GM23338 (cell line): Measurements from ENCODE around the gene MYO16.

Source experiments
- CREB1 ChIP-seq: fragments of 250-450 bp; sonication (Bioruptor Pico); IDR thresholded peaks from 2 replicates; pipeline ENCODE4 v1.5.0; 2020; ENCODE audit warnings: low read depth, mild to moderate bottlenecking, moderate library complexity
- EZH2 ChIP-seq: fragments of 200-600 bp; sonication (generic); IDR thresholded peaks from one replicate; pipeline ENCODE4 v1.8.0; 2017; ENCODE audit warnings: antibody characterized with exemption, mild to moderate bottlenecking, low read depth; ENCODE audit not compliant: unreplicated experiment
- EZH2phosphoT487 ChIP-seq: fragments of 200-600 bp; sonication (generic); IDR thresholded peaks from one replicate; pipeline ENCODE4 v1.8.1; 2018; ENCODE audit warnings: antibody characterized with exemption; ENCODE audit not compliant: unreplicated experiment
- TF ChIP-seq, protein P1 (sequence below), 2 experiments: fragments of 200-600 bp in 1 of 2; sonication (generic) in 1 of 2; conservative IDR thresholded peaks; 2 replicates each; pipeline versions ENCODE4 v1.5.1 to v1.6.1; 2016 to 2017; ENCODE audit warnings: antibody characterized with exemption in 2 of 2, low read depth in 2 of 2, mild to moderate bottlenecking in 2 of 2, moderate library complexity in 1 of 2
- TF ChIP-seq, protein P2 (sequence below): IDR thresholded peaks from one replicate; pipeline ENCODE4 v1.6.1; 2018; ENCODE audit warnings: antibody characterized with exemption; ENCODE audit not compliant: unreplicated experiment
- TF ChIP-seq, protein P3 (sequence below): IDR thresholded peaks from 2 replicates; pipeline ENCODE4 v1.6.1; 2016; ENCODE audit warnings: antibody characterized with exemption

DNA sequence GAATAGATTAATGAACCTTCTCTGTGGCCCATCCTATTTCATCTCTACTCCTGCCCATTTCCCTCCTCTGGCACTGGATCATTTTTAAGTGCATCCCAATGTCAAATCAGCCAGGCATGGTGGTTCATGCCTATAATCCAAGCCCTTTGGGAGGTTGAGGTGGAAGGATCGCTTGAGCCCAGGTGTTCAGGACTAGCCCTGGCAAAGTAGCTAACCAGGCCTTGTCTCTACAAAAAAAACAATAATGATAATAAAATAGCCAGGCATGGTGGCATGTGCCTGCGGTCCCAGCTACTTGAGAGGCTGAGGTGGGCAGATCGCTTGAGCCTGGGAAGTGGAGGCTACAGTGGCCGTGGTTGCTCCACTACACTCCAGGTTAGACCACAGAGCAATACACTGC lies 517.0 kb downstream of the MYO16 start:
- TF ChIP-seq, protein P1, sequence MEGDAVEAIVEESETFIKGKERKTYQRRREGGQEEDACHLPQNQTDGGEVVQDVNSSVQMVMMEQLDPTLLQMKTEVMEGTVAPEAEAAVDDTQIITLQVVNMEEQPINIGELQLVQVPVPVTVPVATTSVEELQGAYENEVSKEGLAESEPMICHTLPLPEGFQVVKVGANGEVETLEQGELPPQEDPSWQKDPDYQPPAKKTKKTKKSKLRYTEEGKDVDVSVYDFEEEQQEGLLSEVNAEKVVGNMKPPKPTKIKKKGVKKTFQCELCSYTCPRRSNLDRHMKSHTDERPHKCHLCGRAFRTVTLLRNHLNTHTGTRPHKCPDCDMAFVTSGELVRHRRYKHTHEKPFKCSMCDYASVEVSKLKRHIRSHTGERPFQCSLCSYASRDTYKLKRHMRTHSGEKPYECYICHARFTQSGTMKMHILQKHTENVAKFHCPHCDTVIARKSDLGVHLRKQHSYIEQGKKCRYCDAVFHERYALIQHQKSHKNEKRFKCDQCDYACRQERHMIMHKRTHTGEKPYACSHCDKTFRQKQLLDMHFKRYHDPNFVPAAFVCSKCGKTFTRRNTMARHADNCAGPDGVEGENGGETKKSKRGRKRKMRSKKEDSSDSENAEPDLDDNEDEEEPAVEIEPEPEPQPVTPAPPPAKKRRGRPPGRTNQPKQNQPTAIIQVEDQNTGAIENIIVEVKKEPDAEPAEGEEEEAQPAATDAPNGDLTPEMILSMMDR (conservative IDR thresholded peaks at IDR 0.05; ENCODE audit: low read depth in 2 of 2), result no peak
- TF ChIP-seq, protein P2, sequence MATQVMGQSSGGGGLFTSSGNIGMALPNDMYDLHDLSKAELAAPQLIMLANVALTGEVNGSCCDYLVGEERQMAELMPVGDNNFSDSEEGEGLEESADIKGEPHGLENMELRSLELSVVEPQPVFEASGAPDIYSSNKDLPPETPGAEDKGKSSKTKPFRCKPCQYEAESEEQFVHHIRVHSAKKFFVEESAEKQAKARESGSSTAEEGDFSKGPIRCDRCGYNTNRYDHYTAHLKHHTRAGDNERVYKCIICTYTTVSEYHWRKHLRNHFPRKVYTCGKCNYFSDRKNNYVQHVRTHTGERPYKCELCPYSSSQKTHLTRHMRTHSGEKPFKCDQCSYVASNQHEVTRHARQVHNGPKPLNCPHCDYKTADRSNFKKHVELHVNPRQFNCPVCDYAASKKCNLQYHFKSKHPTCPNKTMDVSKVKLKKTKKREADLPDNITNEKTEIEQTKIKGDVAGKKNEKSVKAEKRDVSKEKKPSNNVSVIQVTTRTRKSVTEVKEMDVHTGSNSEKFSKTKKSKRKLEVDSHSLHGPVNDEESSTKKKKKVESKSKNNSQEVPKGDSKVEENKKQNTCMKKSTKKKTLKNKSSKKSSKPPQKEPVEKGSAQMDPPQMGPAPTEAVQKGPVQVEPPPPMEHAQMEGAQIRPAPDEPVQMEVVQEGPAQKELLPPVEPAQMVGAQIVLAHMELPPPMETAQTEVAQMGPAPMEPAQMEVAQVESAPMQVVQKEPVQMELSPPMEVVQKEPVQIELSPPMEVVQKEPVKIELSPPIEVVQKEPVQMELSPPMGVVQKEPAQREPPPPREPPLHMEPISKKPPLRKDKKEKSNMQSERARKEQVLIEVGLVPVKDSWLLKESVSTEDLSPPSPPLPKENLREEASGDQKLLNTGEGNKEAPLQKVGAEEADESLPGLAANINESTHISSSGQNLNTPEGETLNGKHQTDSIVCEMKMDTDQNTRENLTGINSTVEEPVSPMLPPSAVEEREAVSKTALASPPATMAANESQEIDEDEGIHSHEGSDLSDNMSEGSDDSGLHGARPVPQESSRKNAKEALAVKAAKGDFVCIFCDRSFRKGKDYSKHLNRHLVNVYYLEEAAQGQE, result no peak
- TF ChIP-seq, protein P3, sequence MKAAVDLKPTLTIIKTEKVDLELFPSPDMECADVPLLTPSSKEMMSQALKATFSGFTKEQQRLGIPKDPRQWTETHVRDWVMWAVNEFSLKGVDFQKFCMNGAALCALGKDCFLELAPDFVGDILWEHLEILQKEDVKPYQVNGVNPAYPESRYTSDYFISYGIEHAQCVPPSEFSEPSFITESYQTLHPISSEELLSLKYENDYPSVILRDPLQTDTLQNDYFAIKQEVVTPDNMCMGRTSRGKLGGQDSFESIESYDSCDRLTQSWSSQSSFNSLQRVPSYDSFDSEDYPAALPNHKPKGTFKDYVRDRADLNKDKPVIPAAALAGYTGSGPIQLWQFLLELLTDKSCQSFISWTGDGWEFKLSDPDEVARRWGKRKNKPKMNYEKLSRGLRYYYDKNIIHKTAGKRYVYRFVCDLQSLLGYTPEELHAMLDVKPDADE, result no peak
- TF ChIP-seq CREB1 (CRISPR knock-in tag), result no peak
- TF ChIP-seq EZH2, result no peak
- no peak for TF ChIP-seq EZH2phosphoT487
